ENCODE data around the gene SBSN.

Gene SBSN, protein sequence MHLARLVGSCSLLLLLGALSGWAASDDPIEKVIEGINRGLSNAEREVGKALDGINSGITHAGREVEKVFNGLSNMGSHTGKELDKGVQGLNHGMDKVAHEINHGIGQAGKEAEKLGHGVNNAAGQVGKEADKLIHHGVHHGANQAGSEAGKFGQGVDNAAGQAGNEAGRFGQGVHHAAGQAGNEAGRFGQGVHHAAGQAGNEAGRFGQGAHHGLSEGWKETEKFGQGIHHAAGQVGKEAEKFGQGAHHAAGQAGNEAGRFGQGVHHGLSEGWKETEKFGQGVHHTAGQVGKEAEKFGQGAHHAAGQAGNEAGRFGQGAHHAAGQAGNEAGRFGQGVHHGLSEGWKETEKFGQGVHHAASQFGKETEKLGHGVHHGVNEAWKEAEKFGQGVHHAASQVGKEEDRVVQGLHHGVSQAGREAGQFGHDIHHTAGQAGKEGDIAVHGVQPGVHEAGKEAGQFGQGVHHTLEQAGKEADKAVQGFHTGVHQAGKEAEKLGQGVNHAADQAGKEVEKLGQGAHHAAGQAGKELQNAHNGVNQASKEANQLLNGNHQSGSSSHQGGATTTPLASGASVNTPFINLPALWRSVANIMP

DNA sequence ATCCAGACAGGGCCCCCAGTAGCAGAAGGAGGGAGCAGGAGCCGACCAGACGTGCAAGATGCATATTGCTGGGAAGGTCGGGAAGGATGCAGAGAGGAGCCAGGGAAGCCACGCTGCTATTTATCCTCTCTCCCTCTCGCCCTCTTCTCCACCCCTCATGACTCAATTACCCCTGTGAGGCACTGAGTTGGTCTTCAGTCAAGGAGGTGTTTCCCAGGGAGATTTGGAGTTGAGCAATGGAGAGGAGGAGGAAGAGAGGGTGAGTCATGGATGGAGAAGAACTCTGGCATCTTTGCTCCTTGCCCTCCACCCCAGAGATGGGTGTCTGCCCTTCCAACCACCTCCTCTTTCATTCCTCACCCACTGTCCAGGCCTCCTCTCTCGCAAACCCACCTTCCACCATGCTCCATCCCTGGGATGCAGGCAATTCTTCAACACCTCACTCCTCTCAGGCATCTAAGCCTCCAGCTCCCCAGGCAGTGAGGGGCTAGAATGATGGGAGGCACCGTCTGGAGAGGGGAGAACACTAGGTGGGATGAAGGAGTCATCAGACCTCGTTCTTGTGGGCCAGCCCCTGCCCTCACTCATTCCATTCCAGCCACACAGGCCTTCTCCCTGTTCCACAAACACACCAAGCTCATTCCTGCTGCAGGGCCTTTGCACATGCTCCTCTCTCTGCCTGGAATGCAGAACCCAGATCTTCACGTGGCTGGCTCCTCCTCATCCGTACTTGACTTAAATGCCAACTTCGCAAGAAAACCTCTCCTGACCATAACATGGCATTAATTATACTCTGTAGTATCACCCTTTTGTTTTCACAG lies at the start of gene SBSN:
TSS of gene SBSN (minus strand) at position 94 of the 821 bp plus-strand sequence. CDS start at position 64, 30 bp downstream.
- no peak within 1 kb of the TSS for H3K27ac Mint-ChIP-seq
- ATAC-seq (replicated peaks): no peak
- H3K9me3 Mint-ChIP-seq: no peaks in the 10 kb centered on the region
- DNase-seq: no peak
- H3K36me3 Mint-ChIP-seq: peaks cover 3 to 6% of the 10 kb centered on the region in 2 donors
- peaks cover under 1 to 3% of the 10 kb centered on the region in 2 donors for H3K4me1 Mint-ChIP-seq
- peaks cover 59 to 78% of the 10 kb centered on the region in 2 donors for H3K27me3 Mint-ChIP-seq
- H3K4me3 Mint-ChIP-seq: no peak within 1 kb of the TSS

DNA sequence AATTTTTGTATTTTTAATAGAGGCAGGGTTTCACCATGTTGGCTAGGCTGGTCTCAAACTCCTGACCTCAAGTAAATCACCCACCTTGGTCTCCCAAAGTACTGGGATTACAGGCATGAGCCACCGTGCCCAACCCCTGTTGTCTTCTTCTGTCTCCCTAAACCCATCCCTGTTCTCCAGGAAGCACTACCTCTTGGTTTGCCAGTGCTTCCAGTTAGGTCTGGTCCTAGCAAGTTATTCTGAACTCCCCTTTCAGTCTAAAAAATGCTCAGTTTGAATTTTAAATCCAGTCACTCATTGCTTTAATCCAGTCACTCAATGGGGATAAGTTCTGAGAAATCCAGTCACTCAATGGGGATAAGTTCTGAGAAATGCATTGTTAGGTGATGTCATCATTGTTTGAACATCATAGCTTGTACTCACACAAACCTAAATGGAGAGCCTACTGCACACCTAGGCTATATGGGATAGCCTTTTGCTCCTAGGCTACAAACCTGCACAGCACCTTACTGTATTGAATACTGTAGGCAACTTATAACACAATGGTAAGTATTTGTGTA lies 43.4 kb upstream of the SBSN start:
- peaks cover 5 to 11% of the 10 kb centered on the region in 2 donors for H3K36me3 Mint-ChIP-seq
- peaks cover 9% of the 10 kb centered on the region in 2 donors for H3K9me3 Mint-ChIP-seq
- ATAC-seq (replicated peaks): no peak
- DNase-seq: no peak
- no peaks in the 10 kb centered on the region for H3K4me1 Mint-ChIP-seq
- H3K27ac Mint-ChIP-seq: no peak overlapping the region
- H3K27me3 Mint-ChIP-seq: peaks cover 39 to 45% of the 10 kb centered on the region in 2 donors
- H3K4me3 Mint-ChIP-seq: no peak overlapping the region

DNA sequence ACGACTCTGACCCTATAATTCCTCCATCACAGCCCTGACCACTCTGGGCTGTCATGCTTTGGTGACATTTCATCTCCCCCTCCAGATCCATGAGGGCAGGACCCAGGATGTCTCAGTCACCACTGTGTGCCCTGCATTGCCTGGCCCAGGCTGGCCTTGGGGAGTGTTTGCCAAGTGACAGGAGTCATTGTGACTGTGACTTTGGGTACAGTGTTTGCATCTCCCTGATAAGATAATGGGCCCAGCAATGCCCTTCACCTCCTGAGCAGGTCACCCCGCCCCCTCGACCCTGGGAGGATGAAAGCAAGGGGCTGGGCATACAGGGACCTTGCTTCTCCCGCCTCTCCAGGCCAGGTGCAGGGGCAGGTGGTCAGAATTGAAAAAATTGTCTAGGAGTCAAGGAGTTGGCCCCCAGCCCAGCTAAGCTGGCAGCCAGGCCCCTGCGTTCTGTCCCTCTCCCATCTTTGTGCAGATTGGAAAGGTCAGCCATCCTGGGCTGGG lies 41.2 kb upstream of the SBSN start:
- H3K4me1 Mint-ChIP-seq: no peaks in the 10 kb centered on the region
- H3K9me3 Mint-ChIP-seq: no peaks in the 10 kb centered on the region
- H3K4me3 Mint-ChIP-seq: no peak overlapping the region
- H3K27me3 Mint-ChIP-seq: peaks cover 44 to 49% of the 10 kb centered on the region in 2 donors
- no peaks in the 10 kb centered on the region for H3K36me3 Mint-ChIP-seq
- ATAC-seq (replicated peaks) (no peak), DNase-seq (no peak)
- H3K27ac Mint-ChIP-seq: no peak overlapping the region

DNA sequence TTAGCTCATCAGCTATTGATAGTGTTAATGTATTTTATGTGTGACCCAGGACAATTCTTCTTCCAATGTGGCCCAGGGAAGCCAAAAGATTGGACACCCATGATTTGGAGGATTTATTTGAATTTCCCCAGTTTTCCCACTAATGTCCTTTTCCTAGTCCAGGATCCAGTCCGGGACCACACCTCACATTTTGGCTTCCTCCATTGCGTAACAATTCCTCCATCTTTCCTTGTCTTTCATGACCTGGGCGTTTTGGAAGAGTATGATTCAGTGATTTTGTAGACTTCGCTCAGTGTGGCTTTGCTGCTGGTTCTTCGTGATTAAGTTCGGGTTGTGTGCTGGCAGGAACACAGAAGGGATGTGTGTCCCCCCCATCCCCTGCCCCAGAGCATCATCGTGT lies 38.6 kb upstream of the SBSN start:
- H3K27me3 Mint-ChIP-seq: peaks cover 56 to 66% of the 10 kb centered on the region in 2 donors
- no peaks in the 10 kb centered on the region for H3K9me3 Mint-ChIP-seq
- DNase-seq (no peak), ATAC-seq (replicated peaks) (no peak)
- no peak overlapping the region for H3K4me3 Mint-ChIP-seq
- no peaks in the 10 kb centered on the region for H3K4me1 Mint-ChIP-seq
- no peaks in the 10 kb centered on the region for H3K36me3 Mint-ChIP-seq
- no peak overlapping the region for H3K27ac Mint-ChIP-seq

DNA sequence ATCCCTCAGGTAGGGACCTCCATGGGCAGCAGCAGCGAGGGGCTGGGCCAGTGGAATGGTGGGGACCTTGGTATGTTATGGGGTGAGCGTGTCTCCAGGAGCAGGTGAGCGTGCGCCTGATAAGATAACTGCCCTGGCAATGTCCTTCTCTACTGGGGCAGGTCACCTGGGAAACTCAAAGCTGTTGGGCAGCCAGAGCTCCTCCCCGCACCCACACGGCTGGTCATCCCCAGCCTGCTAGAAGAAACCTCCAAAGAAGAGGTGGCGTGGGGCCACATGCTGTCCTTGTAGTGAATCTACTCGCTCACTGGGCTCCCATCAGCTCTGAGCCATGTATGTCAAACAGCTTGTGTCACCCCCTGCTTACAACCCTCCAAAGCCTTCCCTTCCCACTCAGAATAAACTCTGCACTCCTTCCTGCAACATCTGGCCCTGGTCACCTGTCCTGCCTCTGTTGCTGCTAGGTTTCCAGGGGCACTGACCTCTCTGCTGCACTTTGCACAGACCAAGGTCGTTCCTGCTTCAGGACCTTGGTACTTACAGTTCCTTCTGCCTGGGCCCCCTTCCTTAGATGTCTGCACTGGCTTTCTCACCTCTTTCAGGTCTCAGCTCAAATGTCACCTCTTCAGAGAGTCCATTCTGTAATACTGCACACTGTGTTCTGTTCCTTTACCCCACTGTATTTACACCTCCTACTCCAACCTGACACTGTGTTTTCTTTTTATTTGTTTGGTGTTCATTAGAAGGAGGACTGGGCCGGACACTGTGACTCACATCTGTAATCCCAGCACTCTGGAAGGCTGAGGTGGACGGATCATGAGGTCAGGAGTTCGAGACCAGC lies 37.1 kb upstream of the SBSN start:
- ATAC-seq (replicated peaks) (peak in 1 of 2 donors; percentile 21), DNase-seq (no peak)
- Mint-ChIP-seq H3K36me3 (no peaks in the 10 kb centered on the region), H3K4me3 (no peak overlapping the region), H3K9me3 (no peaks in the 10 kb centered on the region), H3K27me3 (peaks cover 57 to 66% of the 10 kb centered on the region in 2 donors), H3K27ac (no peak overlapping the region), H3K4me1 (no peaks in the 10 kb centered on the region)

DNA sequence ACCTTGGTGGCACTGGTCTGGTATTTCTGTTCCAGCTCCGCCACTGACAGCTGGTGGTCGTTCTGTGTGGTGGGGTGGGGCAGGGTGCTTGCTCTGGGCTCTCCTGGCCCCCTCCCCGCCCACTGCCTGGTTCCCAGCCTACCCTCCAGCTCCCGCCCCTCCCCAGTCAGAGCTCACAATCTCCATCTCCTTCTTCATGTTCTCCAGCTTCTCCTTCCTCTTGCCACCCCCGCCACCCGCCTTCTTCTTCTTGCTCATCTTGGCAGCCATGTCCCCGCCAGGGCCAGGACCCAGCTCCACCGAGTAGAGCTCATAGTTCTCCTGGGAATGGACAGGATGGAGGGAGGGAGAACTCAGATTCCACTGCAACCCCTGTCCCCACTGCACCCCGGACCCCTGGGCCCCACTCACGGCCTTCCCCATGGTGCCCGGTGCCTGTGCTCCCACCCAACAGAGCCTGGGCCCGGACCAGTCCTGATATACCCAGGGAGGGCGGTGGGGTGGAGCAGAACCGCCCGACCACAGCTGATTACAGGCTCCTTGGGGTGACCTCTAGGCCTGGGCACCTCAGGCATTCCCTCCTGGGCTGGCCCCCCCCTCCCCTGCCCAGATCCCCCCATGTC lies 35.2 kb upstream of the SBSN start, which contains the start of gene ATP4A:
TSS of gene ATP4A (minus strand) at position 452 of the 623 bp plus-strand sequence. CDS start at position 423, 29 bp downstream.
- Mint-ChIP-seq H3K27me3 (peaks cover 62 to 70% of the 10 kb centered on the region in 2 donors), H3K9me3 (no peaks in the 10 kb centered on the region), H3K4me3 (no peak within 1 kb of the TSS), H3K4me1 (peaks cover 13 to 17% of the 10 kb centered on the region in 2 donors), H3K27ac (no peak within 1 kb of the TSS), H3K36me3 (peaks cover 0 to 2% of the 10 kb centered on the region in 2 donors)
- ATAC-seq (replicated peaks) (no peak), DNase-seq (no peak)

DNA sequence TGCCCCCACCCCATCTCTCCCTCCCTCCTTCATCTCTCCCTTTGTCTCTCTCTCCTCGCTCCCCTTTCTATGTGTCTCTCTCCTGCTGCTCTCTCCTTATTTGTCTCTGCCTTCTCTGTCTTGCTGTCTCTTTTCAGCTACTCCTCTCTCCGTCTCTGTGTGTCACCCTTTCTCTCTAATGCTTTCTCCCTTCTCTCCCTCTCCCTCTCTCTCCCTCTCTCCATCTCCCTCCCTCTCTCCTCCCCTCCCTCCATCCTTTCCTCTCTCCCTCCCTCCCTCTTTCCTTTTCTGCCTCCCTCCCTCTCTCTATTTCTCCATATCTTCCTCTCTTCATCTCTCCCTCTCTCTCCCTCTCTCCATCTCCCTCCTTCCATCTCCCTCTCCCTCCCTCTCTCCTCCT lies 34.7 kb upstream of the SBSN start:
- H3K27ac Mint-ChIP-seq: no peak overlapping the region
- H3K36me3 Mint-ChIP-seq: peaks cover 0 to 3% of the 10 kb centered on the region in 2 donors
- no peak overlapping the region for H3K4me3 Mint-ChIP-seq
- DNase-seq (no peak), ATAC-seq (replicated peaks) (no peak)
- no peaks in the 10 kb centered on the region for H3K9me3 Mint-ChIP-seq
- H3K4me1 Mint-ChIP-seq: peaks cover 14 to 20% of the 10 kb centered on the region in 2 donors
- peaks cover 62 to 71% of the 10 kb centered on the region in 2 donors for H3K27me3 Mint-ChIP-seq

DNA sequence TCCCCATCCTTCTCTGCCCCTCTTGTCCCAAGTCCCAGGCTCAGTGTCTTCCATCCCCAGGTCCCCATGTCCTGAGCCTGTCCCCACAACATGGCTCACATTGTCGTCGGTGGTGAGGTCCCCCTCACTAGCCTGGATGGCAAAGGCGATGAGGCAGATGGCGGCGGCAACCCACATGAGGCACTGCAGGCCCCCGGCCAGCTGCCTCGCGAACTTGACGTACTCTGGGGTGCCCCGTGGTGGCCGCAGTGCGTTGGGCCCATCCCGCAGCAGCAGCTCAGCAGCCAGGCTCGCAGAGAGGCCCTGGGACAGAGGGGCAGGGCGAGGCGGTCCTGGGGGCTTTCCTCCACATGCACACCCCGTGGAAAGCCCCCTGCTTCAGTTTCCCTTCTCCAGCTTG lies 34.2 kb upstream of the SBSN start:
- no peak for DNase-seq
- no peaks in the 10 kb centered on the region for H3K9me3 Mint-ChIP-seq
- ATAC-seq (replicated peaks): no peak
- H3K36me3 Mint-ChIP-seq: peaks cover 0 to 4% of the 10 kb centered on the region in 2 donors
- H3K4me3 Mint-ChIP-seq: no peak overlapping the region
- peaks cover 15 to 24% of the 10 kb centered on the region in 2 donors for H3K4me1 Mint-ChIP-seq
- peaks cover 63 to 71% of the 10 kb centered on the region in 2 donors for H3K27me3 Mint-ChIP-seq
- H3K27ac Mint-ChIP-seq: no peak overlapping the region

DNA sequence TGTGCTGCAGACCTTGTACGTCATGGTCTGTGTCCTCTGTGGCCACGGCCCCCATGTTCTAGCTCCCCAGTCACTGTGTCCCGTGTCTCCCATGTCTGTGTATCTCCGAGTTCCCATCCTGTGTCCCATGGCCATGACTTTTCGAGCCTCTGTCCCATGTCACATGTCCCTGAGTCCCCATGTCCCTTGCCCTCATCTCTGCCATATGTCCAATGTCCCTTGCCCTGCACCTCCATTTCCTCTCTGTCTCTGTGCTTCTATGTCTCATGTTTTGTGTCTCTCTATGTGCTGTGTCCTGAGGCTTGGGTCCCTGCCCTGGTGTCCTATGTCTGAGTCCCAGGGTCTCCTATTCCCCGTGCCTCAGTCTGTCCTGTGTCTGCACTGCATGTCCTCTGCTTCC lies 33.3 kb upstream of the SBSN start:
- Mint-ChIP-seq H3K9me3 (no peaks in the 10 kb centered on the region), H3K36me3 (peaks cover 0 to 4% of the 10 kb centered on the region in 2 donors), H3K4me3 (no peak overlapping the region), H3K4me1 (peaks cover 17 to 28% of the 10 kb centered on the region in 2 donors), H3K27me3 (peaks cover 60 to 73% of the 10 kb centered on the region in 2 donors), H3K27ac (no peak overlapping the region)
- no peak for ATAC-seq (replicated peaks)
- no peak for DNase-seq

DNA sequence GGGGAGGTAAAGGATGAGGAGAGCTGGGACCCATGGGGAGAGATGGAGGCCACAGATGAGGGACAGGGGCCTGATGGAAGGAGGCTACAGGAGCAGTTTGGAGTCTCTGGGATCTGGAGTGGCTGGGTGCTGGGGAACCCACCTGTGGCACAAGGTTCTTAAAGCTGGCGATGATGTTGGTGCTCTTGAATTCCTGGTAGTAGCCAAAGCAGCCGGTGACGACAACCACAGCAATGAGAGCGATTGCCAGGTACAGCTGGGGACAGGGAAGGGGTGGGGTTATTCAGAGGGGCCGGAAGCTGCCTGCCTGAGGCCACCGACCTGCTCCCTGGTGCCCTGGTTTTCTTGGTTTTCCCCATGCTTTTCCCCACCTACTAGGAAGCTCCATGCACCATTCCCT lies 32.6 kb upstream of the SBSN start:
- no peak for ATAC-seq (replicated peaks)
- Mint-ChIP-seq H3K9me3 (peaks cover 0 to 3% of the 10 kb centered on the region in 2 donors), H3K36me3 (peaks cover 0 to 4% of the 10 kb centered on the region in 2 donors), H3K27me3 (peaks cover 63 to 80% of the 10 kb centered on the region in 2 donors), H3K4me3 (no peak overlapping the region), H3K27ac (no peak overlapping the region), H3K4me1 (peaks cover 17 to 28% of the 10 kb centered on the region in 2 donors)
- no peak for DNase-seq

DNA sequence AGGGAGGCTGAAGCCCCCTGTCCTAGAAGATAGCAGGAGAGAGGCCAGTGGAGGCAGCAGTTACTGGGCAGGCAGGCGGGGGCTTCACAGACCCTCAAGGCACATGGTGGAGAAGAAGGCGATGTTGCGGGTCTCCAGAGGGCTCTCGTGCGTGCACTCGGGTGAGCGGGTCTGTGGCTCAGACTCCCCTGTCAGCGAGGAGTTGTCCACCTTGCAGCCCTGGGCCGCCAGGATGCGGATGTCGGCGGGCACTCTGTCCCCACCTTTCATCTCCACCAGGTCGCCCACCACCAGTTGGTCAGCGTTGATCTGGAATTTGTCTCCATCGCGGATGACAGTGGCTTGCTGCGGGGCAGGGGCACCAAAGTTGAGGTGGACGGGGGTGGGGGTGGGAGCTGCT lies 32.2 kb upstream of the SBSN start:
- H3K4me1 Mint-ChIP-seq: peaks cover 17 to 28% of the 10 kb centered on the region in 2 donors
- no peak overlapping the region for H3K4me3 Mint-ChIP-seq
- H3K9me3 Mint-ChIP-seq: peaks cover 0 to 3% of the 10 kb centered on the region in 2 donors
- peaks cover 0 to 4% of the 10 kb centered on the region in 2 donors for H3K36me3 Mint-ChIP-seq
- DNase-seq: no peak
- no peak for ATAC-seq (replicated peaks)
- peaks cover 60 to 76% of the 10 kb centered on the region in 2 donors for H3K27me3 Mint-ChIP-seq
- H3K27ac Mint-ChIP-seq: no peak overlapping the region

DNA sequence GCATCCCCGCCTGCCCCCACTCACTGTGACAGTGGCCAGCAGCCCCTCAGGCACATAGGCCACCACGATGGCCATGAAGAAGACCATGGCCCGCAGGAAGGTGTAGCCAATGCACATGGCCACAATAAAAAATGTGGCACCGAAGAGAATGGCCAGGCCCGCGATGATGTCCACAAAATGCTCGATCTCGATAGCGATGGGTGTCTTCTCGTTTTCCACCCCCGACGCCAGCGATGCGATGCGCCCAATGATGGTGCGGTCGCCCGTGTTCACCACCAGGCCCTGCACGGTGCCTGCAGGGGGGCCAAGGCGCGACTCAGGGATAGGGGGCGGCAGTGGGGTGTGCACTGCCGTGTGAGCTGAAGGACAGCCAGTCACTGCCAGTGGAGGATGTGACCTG lies 31.7 kb upstream of the SBSN start:
- H3K4me1 Mint-ChIP-seq: peaks cover 17 to 28% of the 10 kb centered on the region in 2 donors
- ATAC-seq (replicated peaks) (no peak), DNase-seq (no peak)
- no peak overlapping the region for H3K27ac Mint-ChIP-seq
- H3K9me3 Mint-ChIP-seq: peaks cover 0 to 3% of the 10 kb centered on the region in 2 donors
- H3K27me3 Mint-ChIP-seq: peaks cover 57 to 75% of the 10 kb centered on the region in 2 donors
- peaks cover 0 to 4% of the 10 kb centered on the region in 2 donors for H3K36me3 Mint-ChIP-seq
- H3K4me3 Mint-ChIP-seq: no peak overlapping the region

DNA sequence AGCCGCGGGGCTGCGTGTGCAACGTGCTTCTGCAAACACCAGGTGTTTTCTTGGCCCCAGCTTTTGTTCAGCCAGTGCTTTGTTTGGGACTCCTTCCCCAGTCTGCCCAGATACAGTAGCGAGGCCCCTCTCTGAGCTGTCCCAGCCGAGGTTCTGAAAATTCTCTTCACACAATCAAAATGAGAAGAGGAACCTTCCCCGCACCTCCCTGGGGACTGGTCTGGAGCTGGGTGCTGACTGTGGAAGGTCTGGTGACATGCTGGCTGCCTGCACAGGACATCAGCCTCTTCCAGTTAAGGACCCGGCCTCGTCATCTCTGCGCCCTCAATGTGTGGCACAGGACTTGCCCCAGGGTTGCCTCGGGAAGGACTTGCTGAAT lies 31.2 kb upstream of the SBSN start:
- no peak overlapping the region for H3K27ac Mint-ChIP-seq
- H3K27me3 Mint-ChIP-seq: peaks cover 57 to 75% of the 10 kb centered on the region in 2 donors
- peaks cover 0 to 3% of the 10 kb centered on the region in 2 donors for H3K9me3 Mint-ChIP-seq
- ATAC-seq (replicated peaks): peak; percentile 93 to 98
- peak; percentile 74 for DNase-seq
- H3K4me1 Mint-ChIP-seq: peaks cover 17 to 28% of the 10 kb centered on the region in 2 donors
- H3K4me3 Mint-ChIP-seq: peak overlapping the region; percentile 31 to 36
- H3K36me3 Mint-ChIP-seq: peaks cover 0 to 4% of the 10 kb centered on the region in 2 donors
